Activated effector memory CD4-positive, alpha-beta T cell treated with Interleukin-2 at 50 U/mL for 16 hours (primary cell): Measurements from ENCODE around the gene RXYLT1.

ENCODE experiments used
- DNase-seq: peaks from one replicate; pipeline ENCODE4 v3.0.0-alpha.2; 2020

RXYLT1 gene

GRCh38 chr12:63844391-63845341 is 65.0 kb downstream of the RXYLT1 start, which contains the start of gene SRGAP1:
Gene SRGAP1 (plus strand): TSS chr12:63844700. CDS start chr12:63844817, 117 bp downstream.
- DNase-seq = no peak

GRCh38 chr12:63845726-63846125 is 66.0 kb downstream of the RXYLT1 start:
- no peak for DNase-seq

DNA sequence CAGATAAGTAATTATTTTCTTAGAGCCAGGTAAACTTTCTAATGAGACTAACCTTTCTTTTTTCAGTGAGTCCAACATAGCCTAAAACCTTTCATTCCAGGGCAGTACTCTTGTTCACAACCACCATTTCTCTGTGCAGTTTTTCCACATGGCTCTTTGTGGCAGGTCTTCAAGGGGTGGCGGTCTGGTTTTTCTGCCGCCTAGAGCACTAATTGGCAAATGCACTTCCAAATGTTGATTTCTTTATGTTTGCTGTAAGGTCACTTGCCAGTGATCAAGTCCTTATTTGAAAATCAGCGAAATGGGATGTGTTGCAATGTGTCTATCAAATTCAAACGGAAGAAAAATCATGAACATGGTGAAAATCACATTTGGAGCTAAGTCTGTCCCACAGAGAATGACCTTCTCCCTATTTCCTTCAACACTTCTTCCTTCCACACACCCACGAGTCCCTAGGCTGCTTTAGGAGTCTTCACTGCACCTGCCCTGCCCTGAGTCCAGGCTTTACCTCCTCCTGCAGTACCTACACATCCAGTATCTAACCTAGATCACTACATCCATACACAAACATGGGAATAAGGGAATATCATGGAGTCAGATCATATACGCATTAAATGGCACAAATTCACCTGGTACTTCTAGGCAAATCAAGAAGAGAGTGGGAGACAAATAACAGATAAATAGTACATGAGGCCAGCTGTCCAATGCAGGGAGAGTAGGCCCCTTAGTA is 66.7 kb downstream of the RXYLT1 start:
- DNase-seq = no peak

- DNase-seq = no peak
Observed at GRCh38 chr12:63848450-63848849, 68.7 kb downstream of the RXYLT1 start.

GRCh38 chr12:63849106-63849620 is 69.5 kb downstream of the RXYLT1 start:
- DNase-seq = no peak

DNA sequence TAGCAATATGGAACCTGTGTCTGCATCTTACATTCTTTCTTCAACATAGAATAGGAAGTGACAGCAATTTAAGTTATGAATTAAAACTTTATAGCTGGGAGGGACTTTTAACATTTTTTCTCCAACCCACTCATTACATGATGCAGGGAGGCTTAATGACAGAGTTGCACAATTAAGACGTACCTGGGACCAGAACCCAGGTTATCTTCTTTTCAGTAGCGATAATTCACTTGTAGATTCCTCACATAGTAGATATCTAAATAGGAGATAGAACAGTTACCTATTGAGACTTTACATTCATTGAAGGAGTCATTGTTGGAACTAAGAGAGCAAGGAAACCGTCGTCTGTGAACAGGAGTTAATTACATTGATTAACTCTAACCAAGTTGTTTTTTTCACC is 69.9 kb downstream of the RXYLT1 start:
- no peak for DNase-seq

DNA sequence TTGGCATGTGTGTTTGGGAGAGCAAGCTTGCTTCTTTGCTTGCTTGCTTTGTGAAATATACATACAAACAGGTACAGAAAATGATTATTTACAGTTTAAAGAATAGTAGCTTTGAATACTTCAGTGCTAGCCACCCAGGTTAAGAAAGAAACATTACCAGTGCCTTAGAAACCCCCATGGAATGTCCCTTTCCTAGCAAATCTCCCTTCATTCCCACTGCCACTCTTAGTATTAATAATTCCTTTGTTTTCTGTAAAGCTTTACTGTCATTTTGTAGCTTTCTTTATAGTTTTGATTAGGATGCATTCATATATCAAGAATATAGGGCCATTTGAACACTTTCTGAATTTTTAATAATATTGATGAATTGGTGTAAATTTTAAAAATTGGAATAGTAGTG is 74.3 kb downstream of the RXYLT1 start:
- DNase-seq = no peak

DNA sequence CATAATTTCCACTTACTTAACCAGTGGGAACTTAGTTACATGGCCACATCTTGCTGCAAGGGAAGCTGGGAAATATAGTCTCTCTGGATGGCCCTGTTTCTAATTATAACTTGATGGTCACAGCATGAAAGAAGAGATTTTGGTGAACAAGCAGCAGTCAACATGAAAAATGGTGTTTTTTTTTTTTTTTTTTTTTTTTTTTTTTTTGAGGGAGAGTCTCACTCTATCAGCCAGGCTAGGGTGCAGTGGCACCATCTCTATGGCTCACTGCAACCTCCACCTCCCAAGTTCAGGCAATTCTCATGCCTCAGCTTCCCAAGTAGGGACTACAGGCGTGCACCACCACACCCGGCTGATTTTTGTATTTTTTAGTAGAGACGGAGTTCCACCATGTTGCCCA is 75.6 kb downstream of the RXYLT1 start:
- DNase-seq = no peak

DNA sequence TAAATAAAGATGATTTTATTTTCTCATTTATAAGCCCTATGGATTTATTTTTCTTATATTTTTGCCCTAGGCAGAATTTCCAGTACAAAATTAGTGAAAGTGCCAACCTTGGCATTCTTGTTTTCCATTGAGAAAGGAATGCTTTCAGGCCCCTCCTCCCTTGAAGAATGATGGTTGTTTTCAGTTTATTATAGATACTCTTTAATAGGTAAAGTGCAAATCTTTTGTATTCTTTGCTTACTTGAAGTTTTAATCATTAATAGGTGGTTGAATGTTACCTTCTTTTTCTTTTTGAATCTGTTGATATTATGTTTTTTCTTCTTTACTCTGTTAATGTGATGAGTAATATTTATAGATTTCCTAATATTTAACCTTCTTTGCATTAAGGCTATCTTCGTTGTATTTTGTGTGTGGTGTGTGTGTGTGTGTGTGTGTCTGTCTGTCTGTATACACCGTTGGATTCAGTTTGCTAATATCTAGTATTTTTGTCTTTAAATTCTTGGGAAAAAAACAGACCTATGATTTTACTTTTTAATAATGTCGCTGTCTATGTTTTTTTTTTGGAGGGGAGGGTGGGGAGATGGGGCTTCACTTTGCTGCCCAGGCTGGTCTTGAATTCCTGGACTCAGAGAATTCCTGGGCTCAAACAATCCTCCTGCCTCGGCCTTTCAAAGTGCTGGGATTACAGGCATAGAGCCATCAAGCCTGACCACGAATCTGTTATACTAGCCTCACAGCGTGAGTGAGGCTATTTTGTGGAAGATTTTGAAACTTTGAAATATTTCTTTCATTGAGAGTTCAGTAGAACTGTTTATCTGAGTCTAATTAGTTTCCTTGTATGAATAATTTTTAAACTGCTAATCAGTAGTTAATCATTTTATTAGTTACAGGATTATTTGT is 78.3 kb downstream of the RXYLT1 start:
- DNase-seq = no peak
